ENCODE measurements around the gene CELSR1.

GRCh38 chr22:46499805-46500189, 37.6 kb downstream of the CELSR1 start:
- TF ChIP-seq, protein P1, sequence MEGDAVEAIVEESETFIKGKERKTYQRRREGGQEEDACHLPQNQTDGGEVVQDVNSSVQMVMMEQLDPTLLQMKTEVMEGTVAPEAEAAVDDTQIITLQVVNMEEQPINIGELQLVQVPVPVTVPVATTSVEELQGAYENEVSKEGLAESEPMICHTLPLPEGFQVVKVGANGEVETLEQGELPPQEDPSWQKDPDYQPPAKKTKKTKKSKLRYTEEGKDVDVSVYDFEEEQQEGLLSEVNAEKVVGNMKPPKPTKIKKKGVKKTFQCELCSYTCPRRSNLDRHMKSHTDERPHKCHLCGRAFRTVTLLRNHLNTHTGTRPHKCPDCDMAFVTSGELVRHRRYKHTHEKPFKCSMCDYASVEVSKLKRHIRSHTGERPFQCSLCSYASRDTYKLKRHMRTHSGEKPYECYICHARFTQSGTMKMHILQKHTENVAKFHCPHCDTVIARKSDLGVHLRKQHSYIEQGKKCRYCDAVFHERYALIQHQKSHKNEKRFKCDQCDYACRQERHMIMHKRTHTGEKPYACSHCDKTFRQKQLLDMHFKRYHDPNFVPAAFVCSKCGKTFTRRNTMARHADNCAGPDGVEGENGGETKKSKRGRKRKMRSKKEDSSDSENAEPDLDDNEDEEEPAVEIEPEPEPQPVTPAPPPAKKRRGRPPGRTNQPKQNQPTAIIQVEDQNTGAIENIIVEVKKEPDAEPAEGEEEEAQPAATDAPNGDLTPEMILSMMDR (IDR thresholded peaks at IDR 0.05): no peak
- TF ChIP-seq ZFX (IDR thresholded peaks at IDR 0.05; ENCODE audit: borderline replicate concordance): no peak

Measured in 22Rv1 (cell line).